Mammary epithelial cell (primary cell): Measurements from ENCODE around the gene MAP7.

Source experiments
- CTCF ChIP-seq, 2 donors: IDR thresholded peaks in 1 of 2; conservative IDR thresholded peaks in 1 of 2; 2 replicates each; pipeline ENCODE4 v1.5.1; 2011 to 2012; ENCODE audit warnings: inconsistent platforms in 2 of 2, low read length in 2 of 2, mild to moderate bottlenecking in 2 of 2, control low read depth in 1 of 2, low read depth in 1 of 2; ENCODE audit not compliant: insufficient read depth in 1 of 2; ENCODE audit errors: extremely low read depth in 1 of 2
- EZH2 ChIP-seq: IDR thresholded peaks from 2 replicates; pipeline ENCODE4 v1.6.1; 2012; ENCODE audit warnings: low read length, inconsistent platforms, borderline replicate concordance

DNA sequence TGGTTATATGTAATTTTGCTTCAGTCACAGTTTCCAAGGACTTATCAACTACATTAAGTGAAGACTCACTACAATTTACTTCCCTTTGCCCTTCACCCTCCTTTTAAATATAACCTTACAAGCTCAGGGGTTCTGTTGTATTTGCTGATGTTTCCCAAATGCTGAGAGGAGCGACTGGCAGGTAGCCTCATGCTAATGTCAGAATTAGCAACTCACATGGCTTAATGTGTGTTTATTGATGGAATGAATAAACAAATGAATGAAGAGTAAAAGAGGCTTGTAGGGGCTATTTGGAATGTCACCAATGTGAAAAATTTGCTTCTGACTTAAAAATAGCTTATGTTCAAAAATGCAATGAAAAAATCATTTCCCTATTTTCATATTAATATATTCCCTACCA, 41.4 kb upstream of the MAP7 start:
- TF ChIP-seq CTCF (conservative IDR thresholded peaks at IDR 0.05 in 1 of 2, IDR thresholded peaks at IDR 0.05 in 1 of 2; ENCODE audit: extremely low read depth in 1 of 2, insufficient read depth in 1 of 2, low read depth in 1 of 2, low read length in 2 of 2) = no peak
- no peak for TF ChIP-seq EZH2
